COLO668 (cell line): ENCODE measurements around the gene ARPC1A.
"Not testable (repeated sequence)": the region's sequence is repeated elsewhere in the genome, so short reads cannot be mapped to it uniquely, and the experiment has no call there.

Experiments used
- DNase-seq: peaks from one replicate; lab custom pipeline; 2025; ENCODE audit not compliant: unreplicated experiment; lab: John Stamatoyannopoulos, UW

ARPC1A gene

GRCh38 chr7:99325592-99326407, at the start of gene ARPC1A:
TSS of gene ARPC1A (plus strand) at chr7:99325898. CDS start at chr7:99333354, 7,456 bp downstream.
- peak; percentile 95 for DNase-seq

GRCh38 chr7:99278180-99278579, 47.5 kb upstream of the ARPC1A start:
- DNase-seq: no peak

GRCh38 chr7:99284165-99284564, 41.5 kb upstream of the ARPC1A start:
- DNase-seq: not testable (repeated sequence)

GRCh38 chr7:99287779-99288534, 37.7 kb upstream of the ARPC1A start:
- no peak for DNase-seq

- DNase-seq: no peak
These were observed 36.5 kb upstream of the ARPC1A start for GRCh38 chr7:99289185-99289584.

GRCh38 chr7:99290148-99290547, 35.5 kb upstream of the ARPC1A start:
- not testable (repeated sequence) for DNase-seq

DNA sequence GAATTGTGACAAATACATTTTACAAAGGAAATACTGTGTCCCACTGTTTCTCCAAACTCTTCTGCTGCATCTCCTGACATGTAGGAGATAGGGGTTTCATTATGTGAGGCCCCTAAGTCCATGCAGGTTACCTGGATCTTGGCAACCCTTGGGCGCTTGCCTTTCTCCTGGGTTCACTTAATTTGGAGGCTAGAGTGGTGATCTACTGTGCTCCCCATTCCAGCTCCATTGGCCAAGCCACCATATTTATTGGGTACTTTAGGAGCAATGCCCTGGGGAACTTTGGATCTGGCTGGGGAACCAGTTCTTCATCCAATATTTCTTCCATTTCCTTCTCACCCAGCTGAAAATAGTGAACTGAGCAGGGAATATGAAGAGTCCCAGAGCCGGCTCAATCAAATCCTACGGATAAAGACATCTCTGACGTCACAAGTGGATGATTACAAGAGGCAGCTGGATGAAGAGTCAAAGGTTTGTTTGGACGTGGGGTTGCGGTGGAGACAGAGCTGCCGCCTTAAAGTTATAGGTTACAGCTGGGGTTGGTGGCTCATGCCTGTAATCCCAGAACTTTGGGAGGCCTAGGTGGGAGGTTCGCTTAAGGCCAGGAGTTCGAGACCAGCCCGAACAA, 34.6 kb upstream of the ARPC1A start:
- DNase-seq: peak; percentile 12

- no peak for DNase-seq
These were observed 33.6 kb upstream of the ARPC1A start for GRCh38 chr7:99292127-99292526.

- no peak for DNase-seq
These were observed 32.5 kb upstream of the ARPC1A start for GRCh38 chr7:99293167-99293566.

DNA sequence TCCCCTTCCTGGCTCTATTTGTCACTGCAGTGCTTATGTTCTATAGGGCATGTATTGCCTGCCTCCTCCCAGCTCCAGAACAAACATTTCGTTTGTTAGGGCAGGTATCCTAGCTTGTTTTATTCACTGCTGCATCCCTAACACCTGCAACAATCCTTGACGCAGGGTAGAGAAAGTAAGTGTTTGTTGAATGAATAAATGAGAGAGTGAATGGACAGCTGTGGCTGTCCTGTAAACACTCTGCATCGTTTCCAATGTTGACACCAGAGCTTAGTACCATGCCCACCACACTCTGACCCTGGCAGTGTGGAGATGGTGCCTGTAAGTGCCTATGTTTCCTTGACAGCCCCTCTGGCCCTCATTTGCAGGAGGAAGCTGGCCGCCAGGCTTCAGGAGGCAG, 32.0 kb upstream of the ARPC1A start:
- no peak for DNase-seq

DNA sequence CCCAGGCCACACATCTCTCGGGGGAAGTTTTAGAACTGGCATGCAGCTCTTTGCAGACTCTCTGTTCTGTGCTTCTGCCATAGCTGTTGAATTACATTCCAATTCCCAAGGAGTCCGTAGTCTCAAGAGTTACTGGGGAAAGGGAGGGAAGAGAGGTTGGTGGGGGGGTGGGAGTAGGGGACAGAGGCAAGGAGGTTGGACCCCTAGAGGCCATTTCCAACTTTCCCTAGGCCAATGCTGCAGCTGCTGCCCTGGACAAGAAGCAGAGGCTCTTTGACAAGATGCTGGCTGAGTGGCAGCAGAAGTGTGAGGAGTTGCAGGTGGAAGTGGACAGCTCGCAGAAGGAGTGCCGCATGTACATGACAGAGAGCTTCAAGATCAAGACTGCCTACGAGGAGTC, 29.2 kb upstream of the ARPC1A start:
- no peak for DNase-seq

DNA sequence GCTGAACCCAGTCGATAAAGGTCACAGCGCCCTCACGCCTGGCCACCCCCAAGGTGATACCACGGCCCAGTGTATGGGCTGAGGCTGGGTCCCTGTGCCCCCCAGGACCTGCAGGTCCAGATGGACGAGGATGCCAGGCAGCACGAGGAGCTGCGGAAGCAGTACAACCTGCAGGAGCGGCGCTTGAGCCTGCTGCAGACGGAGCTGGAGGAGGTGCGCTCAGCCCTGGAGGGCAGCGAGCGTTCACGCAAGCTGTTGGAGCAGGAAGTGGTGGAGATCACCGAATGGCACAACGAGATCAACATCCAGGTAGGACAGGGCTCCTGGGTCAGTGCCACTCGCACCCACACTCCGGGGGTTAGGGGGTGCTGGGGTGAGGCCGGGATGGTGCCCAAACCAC, 24.2 kb upstream of the ARPC1A start:
- DNase-seq: no peak

DNA sequence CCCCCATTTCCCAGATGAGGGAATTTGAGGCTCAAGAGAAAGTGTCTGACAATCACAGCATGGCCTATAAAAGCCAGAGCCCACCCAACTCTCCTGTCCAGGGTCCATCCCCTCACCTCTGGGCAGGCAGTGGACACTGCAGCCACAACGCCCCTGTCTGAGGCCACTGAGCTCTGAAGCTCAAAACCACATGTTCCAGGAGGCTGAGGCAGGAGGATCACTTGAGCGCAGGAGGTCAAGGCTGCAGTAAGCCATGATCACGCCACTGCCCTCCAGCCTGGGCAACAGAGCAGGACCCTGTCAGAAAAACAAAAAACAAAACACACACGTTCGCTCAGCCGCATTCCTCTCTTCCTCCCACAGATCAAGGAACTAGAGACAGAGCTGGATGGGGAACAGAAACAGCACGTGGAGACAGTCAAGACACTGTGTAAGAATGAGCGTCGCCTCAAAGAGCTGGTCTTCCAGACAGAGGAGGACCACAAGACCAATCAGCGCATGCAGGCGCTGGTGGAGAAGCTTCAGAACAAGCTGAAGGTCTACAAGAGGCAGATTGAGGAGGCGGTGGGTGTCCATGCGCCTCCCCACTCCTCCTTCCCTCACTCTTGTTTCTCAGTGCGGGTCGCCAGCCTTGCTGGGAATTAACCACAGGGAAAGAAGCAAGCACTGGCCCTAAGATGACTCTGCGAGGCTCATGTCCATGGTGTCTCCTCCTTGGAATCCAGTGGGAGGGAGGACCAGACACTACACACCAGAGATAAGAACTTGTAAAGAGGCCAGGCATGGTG, 20.0 kb upstream of the ARPC1A start:
- no peak for DNase-seq

- no peak for DNase-seq
These were observed 17.1 kb upstream of the ARPC1A start for GRCh38 chr7:99308461-99309074.

- DNase-seq: no peak
These were observed 16.6 kb upstream of the ARPC1A start for GRCh38 chr7:99309111-99309510.

GRCh38 chr7:99310004-99310403, 15.7 kb upstream of the ARPC1A start:
- DNase-seq: no peak

DNA sequence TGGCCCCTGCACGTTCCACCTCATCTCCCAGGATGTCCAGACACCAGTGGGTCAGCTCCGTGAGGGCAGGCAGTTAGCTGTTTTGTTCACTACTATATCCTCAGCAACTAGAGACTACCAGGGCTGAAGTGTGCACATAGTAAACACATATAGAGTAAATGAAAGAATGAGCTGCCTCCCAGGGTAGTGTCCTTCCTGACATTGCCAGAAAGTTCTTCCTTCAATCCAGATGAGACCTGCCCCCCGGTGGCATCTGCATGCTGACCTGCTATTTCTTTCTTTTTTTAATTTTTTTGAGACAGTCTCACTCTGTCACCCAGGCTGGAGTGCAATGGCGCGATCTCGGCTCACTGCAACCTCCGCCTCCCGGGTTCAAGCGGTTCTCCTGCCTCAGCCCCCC, 14.0 kb upstream of the ARPC1A start:
- no peak for DNase-seq

DNA sequence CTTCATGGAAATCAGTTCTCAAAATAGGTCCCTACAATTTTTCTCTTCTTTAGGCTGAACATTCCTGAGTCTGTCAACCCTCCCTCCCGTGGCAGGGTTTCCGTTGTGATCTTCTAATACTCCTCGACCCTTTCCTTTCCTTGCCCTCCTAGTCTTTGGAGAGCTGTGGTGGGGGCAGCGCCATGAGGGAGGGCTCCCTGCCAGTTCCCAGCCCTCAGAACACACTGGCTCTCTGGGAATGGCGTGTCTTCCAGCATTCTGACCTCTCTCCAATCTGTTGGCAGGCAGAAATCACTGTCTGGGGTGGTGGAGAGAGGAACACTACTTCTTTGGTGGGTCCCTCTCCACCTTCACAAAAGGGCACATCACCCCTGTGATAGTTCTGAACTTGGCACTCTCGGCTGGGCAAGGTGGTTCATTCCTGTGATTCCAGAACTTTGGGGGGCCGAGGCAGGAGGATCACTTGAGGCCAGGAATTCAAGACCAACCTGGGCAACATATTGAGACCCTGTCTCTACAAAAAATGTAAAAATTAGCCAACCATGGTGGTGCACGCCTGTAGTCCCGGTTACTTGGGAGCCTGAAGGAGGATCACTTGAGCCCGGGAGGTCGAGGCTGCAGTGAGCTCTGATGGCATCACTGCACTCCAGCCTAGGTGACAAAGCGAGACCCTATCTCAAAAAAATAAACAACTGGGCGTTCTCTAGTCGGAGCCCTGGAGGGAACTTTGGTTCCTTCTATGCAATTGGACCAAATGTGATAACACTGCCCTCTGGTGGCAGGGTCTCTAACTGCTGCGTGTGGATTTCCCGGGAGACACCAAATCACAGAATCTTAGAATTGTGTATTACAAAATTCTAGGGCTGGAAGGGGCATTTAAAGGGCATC, 13.1 kb upstream of the ARPC1A start:
- peak; percentile 63 for DNase-seq

DNA sequence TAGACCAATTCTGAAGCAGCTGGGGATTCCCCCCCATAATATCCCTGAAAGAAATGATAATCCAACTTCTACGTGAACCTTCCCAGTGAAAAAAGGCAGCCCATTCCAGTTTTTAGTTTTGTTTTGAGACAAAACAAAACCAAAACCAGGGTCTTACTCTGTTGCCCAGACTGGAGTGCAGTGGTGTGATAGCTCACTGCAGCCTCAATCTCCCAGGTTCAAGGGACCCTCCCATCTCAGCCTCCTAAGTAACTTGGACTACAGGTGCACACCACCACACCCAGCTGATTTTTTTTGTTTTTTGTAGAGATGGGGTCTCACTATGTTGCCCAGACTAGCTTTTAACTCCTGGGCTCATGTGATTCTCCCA, 12.5 kb upstream of the ARPC1A start:
- DNase-seq: no peak

DNA sequence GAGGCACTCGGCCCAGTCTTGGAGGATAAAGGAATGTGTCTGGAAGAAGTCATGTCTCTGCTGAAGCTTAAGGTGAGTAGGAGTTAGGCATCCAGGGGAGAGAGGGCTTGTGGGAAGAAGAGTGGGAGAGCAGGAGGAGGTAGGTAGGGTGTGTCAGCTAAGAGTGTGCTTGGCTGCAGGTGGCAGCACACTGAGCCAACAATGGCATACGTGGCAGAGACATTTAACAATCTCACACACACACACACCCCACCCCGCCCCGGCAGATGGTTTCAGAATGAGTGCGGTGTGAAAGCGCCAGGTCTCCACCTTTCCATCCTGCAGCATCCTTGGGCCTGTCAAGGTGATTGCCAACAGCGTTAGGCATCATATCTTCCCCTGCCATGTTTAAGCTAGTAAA, 11.2 kb upstream of the ARPC1A start:
- DNase-seq: peak; percentile 22
